PC-9 (cell line): ENCODE data around the gene COL10A1. TPM values are rescaled to one million over a fixed set of nuclear protein-coding genes. Genes with fewer than 3 reads are reported as not detected.

Experiments used
- BruUV-seq: library from RNA; stranded (reverse); fragments of 400-500 nt; replicated peaks from 2 replicates; lab custom pipeline; 2021; lab: Mats Ljungman, UMichigan
- CTCF ChIA-PET: fragments of 300-600 bp; sonication (Branson Sonifier 250); formaldehyde crosslinking; loops from one replicate; lab custom pipeline; 2022; ENCODE audit warnings: antibody characterized with exemption; lab: Charles Lee
- POLR2A ChIA-PET: fragments of 300-600 bp; sonication (Branson Sonifier 250); formaldehyde crosslinking; loops from one replicate; lab custom pipeline; 2022; ENCODE audit warnings: antibody characterized with exemption; ENCODE audit not compliant: unreplicated experiment; lab: Charles Lee
- DNase-seq, 2 experiments: peaks; one replicate each; pipeline versions ENCODE4 v3.0.0 to v3.0.0-alpha.2; 2015 to 2022; ENCODE audit warnings: mixed read lengths in 1 of 2
- H2AFZ ChIP-seq: fragments of 200-600 bp; sonication (generic); 2 replicates; pipeline ENCODE4 v1.8.1; 2017; ENCODE audit warnings: antibody characterized with exemption
- H3F3A ChIP-seq: fragments of 200-600 bp; sonication (generic); 2 replicates; pipeline ENCODE4 v1.8.1; 2017; ENCODE audit warnings: antibody characterized with exemption, mild to moderate bottlenecking, low read depth; ENCODE audit not compliant: insufficient read depth
- H3K27ac ChIP-seq: fragments of 200-600 bp; sonication (generic); 2 replicates; pipeline ENCODE4 v1.6.1; 2016; ENCODE audit warnings: mixed run types
- H3K27me3 ChIP-seq: fragments of 200-600 bp; sonication (generic); 2 replicates; pipeline ENCODE4 v1.6.1; 2016; ENCODE audit warnings: low read depth, mixed run types; ENCODE audit not compliant: insufficient read depth
- H3K36me3 ChIP-seq: fragments of 200-600 bp; sonication (generic); 2 replicates; pipeline ENCODE4 v1.6.1; 2016; ENCODE audit warnings: low read depth, mixed run types
- H3K4me1 ChIP-seq: fragments of 200-600 bp; sonication (generic); replicated peaks from 2 replicates; pipeline ENCODE4 v1.6.1; 2016; ENCODE audit warnings: mixed run types; ENCODE audit not compliant: insufficient read depth
- H3K4me2 ChIP-seq: fragments of 200-600 bp; sonication (generic); 2 replicates; pipeline ENCODE4 v1.6.1; 2017; ENCODE audit warnings: mixed run types
- H3K4me3 ChIP-seq: fragments of 200-600 bp; sonication (generic); 2 replicates; pipeline ENCODE4 v1.6.1; 2016; ENCODE audit warnings: mixed run types
- H3K79me2 ChIP-seq: fragments of 200-600 bp; sonication (generic); 2 replicates; pipeline ENCODE4 v1.6.1; 2017; ENCODE audit warnings: low read depth, mixed run types
- H3K9me2 ChIP-seq: fragments of 200-600 bp; sonication (generic); 2 replicates; pipeline ENCODE4 v1.8.1; 2017; ENCODE audit warnings: mild to moderate bottlenecking; ENCODE audit not compliant: insufficient read depth
- H3K9me3 ChIP-seq: fragments of 200-600 bp; sonication (generic); 2 replicates; pipeline ENCODE4 v1.8.1; 2016; ENCODE audit warnings: low read depth; ENCODE audit not compliant: insufficient read depth
- H4K20me1 ChIP-seq: fragments of 200-600 bp; sonication (generic); 2 replicates; pipeline ENCODE4 v1.8.1; 2017; ENCODE audit not compliant: insufficient read depth
- CTCF ChIP-seq: fragments of 200-600 bp; sonication (generic); conservative IDR thresholded peaks from 2 replicates; pipeline ENCODE4 v1.6.1; 2017; ENCODE audit warnings: mixed run types, antibody characterized with exemption, mild to moderate bottlenecking, moderate library complexity
- EZH2 ChIP-seq: fragments of 200-600 bp; sonication (generic); IDR thresholded peaks from 2 replicates; pipeline ENCODE4 v1.8.0; 2017; ENCODE audit warnings: antibody characterized with exemption, low read depth
- intact Hi-C: fragments of 100-400 bp; cut with micrococcal nuclease; formaldehyde crosslinking; loops from one replicate; pipeline ENCODE4 v1.10.0; 2022; ENCODE audit not compliant: unreplicated experiment
- total RNA-seq: library from RNA; stranded (reverse); gene quantifications from 2 replicates; pipeline ENCODE4 v1.2.3, GENCODE V29; 2021

COL10A1 gene
- total RNA-seq, 1 experiment from 2014 or later = not detected

- no TSS peak for BruUV-seq
Measured at GRCh38 chr6:116154887-116155286, 29.0 kb upstream of the COL10A1 start.

GRCh38 chr6:116152620-116153019 lies 26.7 kb upstream of the COL10A1 start:
- DNase-seq = no peak
- Histone ChIP-seq H3K4me2 (no peak overlapping the region), H3K4me1 (no peaks in the 10 kb centered on the region), H3K36me3 (no peaks in the 10 kb centered on the region), H3K27ac (no peak overlapping the region), H4K20me1 (no peaks in the 10 kb centered on the region), H3F3A (no peaks in the 10 kb centered on the region; the same call in 1 of the 2 replicates), H3K9me2 (no peaks in the 10 kb centered on the region), H3K79me2 (no peaks in the 10 kb centered on the region), H3K27me3 (no peaks in the 10 kb centered on the region), H2AFZ (no peak overlapping the region), H3K9me3 (no peaks in the 10 kb centered on the region), H3K4me3 (no peak overlapping the region)
- CTCF ChIA-PET = no interaction called here
- POLR2A ChIA-PET = no interaction called here
- no TSS peak for BruUV-seq
- TF ChIP-seq CTCF = no peak
- TF ChIP-seq EZH2 = no peak
- intact Hi-C loops = no loop called here

More at GRCh38 chr6:116154887-116155286, 29.0 kb upstream of the COL10A1 start:
- H3K27ac ChIP-seq = no peak overlapping the region
- POLR2A ChIA-PET = no interaction called here
- no peak overlapping the region for H3K4me2 ChIP-seq
- H3K4me3 ChIP-seq = no peak overlapping the region
- intact Hi-C loops = no loop called here
- no peaks in the 10 kb centered on the region for H3K36me3 ChIP-seq
- H2AFZ ChIP-seq = no peak overlapping the region
- DNase-seq = peak in 1 of 2 experiments; percentile 12
- TF ChIP-seq EZH2 = no peak
- no peak for TF ChIP-seq CTCF
- no peaks in the 10 kb centered on the region for H3K4me1 ChIP-seq
- CTCF ChIA-PET = no interaction called here
- H3K9me2 ChIP-seq = no peaks in the 10 kb centered on the region
- no peaks in the 10 kb centered on the region for H4K20me1 ChIP-seq
- H3K79me2 ChIP-seq = no peaks in the 10 kb centered on the region
- H3K9me3 ChIP-seq = no peaks in the 10 kb centered on the region
- H3K27me3 ChIP-seq = no peaks in the 10 kb centered on the region
- H3F3A ChIP-seq = no peaks in the 10 kb centered on the region; the same call in 1 of the 2 replicates

GRCh38 chr6:116145803-116146675 lies 20.1 kb upstream of the COL10A1 start:
- no peak overlapping the region for H3K4me2 ChIP-seq
- H4K20me1 ChIP-seq = no peaks in the 10 kb centered on the region
- H3K27me3 ChIP-seq = no peaks in the 10 kb centered on the region
- no peak overlapping the region for H2AFZ ChIP-seq
- no peaks in the 10 kb centered on the region for H3F3A ChIP-seq
- no TSS peak for BruUV-seq
- DNase-seq = no peak
- H3K79me2 ChIP-seq = no peaks in the 10 kb centered on the region
- no peak for TF ChIP-seq EZH2
- no peak for TF ChIP-seq CTCF
- no peaks in the 10 kb centered on the region for H3K9me3 ChIP-seq
- H3K27ac ChIP-seq = no peak overlapping the region
- ChIA-PET POLR2A (no interaction called here), CTCF (no interaction called here)
- intact Hi-C loops = no loop called here
- H3K4me3 ChIP-seq = no peak overlapping the region
- no peaks in the 10 kb centered on the region for H3K4me1 ChIP-seq
- H3K36me3 ChIP-seq = no peaks in the 10 kb centered on the region
- no peaks in the 10 kb centered on the region; the same call in 1 of the 2 replicates for H3K9me2 ChIP-seq
